HL-60 (cell line): ENCODE measurements around the gene CPLX4.

ENCODE experiments used
- GABPA ChIP-seq: IDR thresholded peaks from 2 replicates; pipeline ENCODE4 v1.6.1; 2012; ENCODE audit warnings: low read depth
- POLR2AphosphoS5 ChIP-seq: IDR thresholded peaks from 2 replicates; pipeline ENCODE4 v1.6.1; 2012; ENCODE audit warnings: low read depth
- SPI1 ChIP-seq: IDR thresholded peaks from 2 replicates; pipeline ENCODE4 v1.6.1; 2012; ENCODE audit warnings: low read depth, mild to moderate bottlenecking, borderline replicate concordance
- TF ChIP-seq, protein P1 (sequence below): IDR thresholded peaks from one replicate; pipeline ENCODE4 v1.5.1; 2011; ENCODE audit warnings: low read length, control low read depth, inconsistent platforms; ENCODE audit not compliant: insufficient read depth
- TF ChIP-seq, protein P2 (sequence below): IDR thresholded peaks from 2 replicates; pipeline ENCODE4 v1.6.1; 2012; ENCODE audit warnings: low read depth; ENCODE audit not compliant: insufficient replicate concordance

DNA sequence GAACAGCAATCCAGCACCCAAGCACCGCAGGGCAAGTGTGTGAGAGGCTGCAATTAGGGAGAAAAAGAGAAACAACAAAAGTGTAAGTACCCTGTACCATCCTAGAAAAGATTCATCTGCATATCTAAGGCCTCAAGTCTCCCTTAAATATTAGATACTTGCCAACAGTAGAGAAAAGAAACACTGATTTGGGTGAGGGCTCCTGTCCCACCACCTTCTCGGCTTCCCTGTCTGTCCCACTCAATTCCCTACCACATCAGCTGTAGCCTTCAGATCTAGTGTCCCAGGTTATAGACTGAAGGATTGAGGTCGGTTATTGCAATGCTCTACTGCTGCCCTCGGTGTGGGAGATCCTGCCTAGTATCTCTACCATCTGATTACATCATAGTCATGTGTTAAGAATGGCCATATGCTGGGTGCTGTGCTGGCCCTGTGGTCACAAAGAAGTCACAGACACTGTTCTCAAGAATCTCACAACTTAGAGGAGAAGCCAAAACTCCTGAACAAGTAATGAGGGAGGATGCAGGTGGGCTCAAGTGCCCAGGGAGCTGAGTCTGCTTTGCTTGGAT lies 47.7 kb downstream of the CPLX4 start:
- TF ChIP-seq, protein P1, sequence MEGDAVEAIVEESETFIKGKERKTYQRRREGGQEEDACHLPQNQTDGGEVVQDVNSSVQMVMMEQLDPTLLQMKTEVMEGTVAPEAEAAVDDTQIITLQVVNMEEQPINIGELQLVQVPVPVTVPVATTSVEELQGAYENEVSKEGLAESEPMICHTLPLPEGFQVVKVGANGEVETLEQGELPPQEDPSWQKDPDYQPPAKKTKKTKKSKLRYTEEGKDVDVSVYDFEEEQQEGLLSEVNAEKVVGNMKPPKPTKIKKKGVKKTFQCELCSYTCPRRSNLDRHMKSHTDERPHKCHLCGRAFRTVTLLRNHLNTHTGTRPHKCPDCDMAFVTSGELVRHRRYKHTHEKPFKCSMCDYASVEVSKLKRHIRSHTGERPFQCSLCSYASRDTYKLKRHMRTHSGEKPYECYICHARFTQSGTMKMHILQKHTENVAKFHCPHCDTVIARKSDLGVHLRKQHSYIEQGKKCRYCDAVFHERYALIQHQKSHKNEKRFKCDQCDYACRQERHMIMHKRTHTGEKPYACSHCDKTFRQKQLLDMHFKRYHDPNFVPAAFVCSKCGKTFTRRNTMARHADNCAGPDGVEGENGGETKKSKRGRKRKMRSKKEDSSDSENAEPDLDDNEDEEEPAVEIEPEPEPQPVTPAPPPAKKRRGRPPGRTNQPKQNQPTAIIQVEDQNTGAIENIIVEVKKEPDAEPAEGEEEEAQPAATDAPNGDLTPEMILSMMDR = no peak
- TF ChIP-seq SPI1 (no peak), GABPA (no peak), POLR2AphosphoS5 (no peak)
- TF ChIP-seq, protein P2, sequence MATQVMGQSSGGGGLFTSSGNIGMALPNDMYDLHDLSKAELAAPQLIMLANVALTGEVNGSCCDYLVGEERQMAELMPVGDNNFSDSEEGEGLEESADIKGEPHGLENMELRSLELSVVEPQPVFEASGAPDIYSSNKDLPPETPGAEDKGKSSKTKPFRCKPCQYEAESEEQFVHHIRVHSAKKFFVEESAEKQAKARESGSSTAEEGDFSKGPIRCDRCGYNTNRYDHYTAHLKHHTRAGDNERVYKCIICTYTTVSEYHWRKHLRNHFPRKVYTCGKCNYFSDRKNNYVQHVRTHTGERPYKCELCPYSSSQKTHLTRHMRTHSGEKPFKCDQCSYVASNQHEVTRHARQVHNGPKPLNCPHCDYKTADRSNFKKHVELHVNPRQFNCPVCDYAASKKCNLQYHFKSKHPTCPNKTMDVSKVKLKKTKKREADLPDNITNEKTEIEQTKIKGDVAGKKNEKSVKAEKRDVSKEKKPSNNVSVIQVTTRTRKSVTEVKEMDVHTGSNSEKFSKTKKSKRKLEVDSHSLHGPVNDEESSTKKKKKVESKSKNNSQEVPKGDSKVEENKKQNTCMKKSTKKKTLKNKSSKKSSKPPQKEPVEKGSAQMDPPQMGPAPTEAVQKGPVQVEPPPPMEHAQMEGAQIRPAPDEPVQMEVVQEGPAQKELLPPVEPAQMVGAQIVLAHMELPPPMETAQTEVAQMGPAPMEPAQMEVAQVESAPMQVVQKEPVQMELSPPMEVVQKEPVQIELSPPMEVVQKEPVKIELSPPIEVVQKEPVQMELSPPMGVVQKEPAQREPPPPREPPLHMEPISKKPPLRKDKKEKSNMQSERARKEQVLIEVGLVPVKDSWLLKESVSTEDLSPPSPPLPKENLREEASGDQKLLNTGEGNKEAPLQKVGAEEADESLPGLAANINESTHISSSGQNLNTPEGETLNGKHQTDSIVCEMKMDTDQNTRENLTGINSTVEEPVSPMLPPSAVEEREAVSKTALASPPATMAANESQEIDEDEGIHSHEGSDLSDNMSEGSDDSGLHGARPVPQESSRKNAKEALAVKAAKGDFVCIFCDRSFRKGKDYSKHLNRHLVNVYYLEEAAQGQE = no peak
